NT2/D1 (cell line): Measurements from ENCODE around the gene VAMP2.

Source experiments
- SUZ12 ChIP-seq: IDR thresholded peaks from 2 replicates; pipeline ENCODE4 v1.6.1; 2011; ENCODE audit not compliant: insufficient read length, insufficient read depth; ENCODE audit errors: extremely low read depth
- YY1 ChIP-seq: IDR thresholded peaks from 2 replicates; pipeline ENCODE4 v1.6.1; 2011; ENCODE audit not compliant: insufficient read length, insufficient read depth
- ZNF274 ChIP-seq: IDR thresholded peaks from 2 replicates; pipeline ENCODE4 v1.6.1; 2011; ENCODE audit warnings: mild to moderate bottlenecking, low read depth, low read length

- no peak for TF ChIP-seq ZNF274
- TF ChIP-seq SUZ12: no peak
- no peak for TF ChIP-seq YY1
These were observed 40.9 kb downstream of the VAMP2 start for GRCh38 chr17:8121681-8122421.
